PC-3 (cell line): ENCODE results near the gene TIMM44.

Experiments used
- CTCF ChIP-seq: fragments of 300-600 bp; sonication (generic); conservative IDR thresholded peaks from 2 replicates; pipeline ENCODE4 v1.5.1; 2017; ENCODE audit warnings: antibody characterized with exemption, low read depth, mild to moderate bottlenecking, low read length
- EZH2 ChIP-seq: fragments of 300-600 bp; sonication (generic); IDR thresholded peaks from one replicate; pipeline ENCODE4 v1.6.1; 2017; ENCODE audit warnings: antibody characterized with exemption, mild to moderate bottlenecking, low read length; ENCODE audit not compliant: unreplicated experiment

- TF ChIP-seq CTCF (no peak), EZH2 (no peak)
These were observed 20.6 kb downstream of the TIMM44 start for GRCh38 chr19:7922836-7923195.
